Smooth muscle cell (in vitro differentiated cells): ENCODE measurements around the gene VAV3. TPM values are rescaled to one million over a fixed set of nuclear protein-coding genes. Genes with fewer than 3 reads are reported as not detected.

Source experiments
- DNase-seq: peaks from one replicate; lab custom pipeline; 2025; ENCODE audit not compliant: unreplicated experiment; lab: John Stamatoyannopoulos, UW
- H2AFZ ChIP-seq: fragments of 200-600 bp; sonication (generic); 2 replicates; pipeline ENCODE4 v1.6.0; 2016; ENCODE audit warnings: antibody characterized with exemption, low read depth, mild to moderate bottlenecking
- H3F3A ChIP-seq: fragments of 200-600 bp; sonication (generic); 2 replicates; pipeline ENCODE4 v1.6.0; 2017; ENCODE audit warnings: antibody characterized with exemption, low read depth
- H3K27ac ChIP-seq: fragments of 200-600 bp; sonication (generic); 2 replicates; pipeline ENCODE4 v1.5.1; 2016; ENCODE audit warnings: low read depth, mild to moderate bottlenecking
- H3K27me3 ChIP-seq: fragments of 200-600 bp; sonication (generic); 2 replicates; pipeline ENCODE4 v1.6.1; 2016; ENCODE audit warnings: low read depth, mild to moderate bottlenecking
- H3K36me3 ChIP-seq: fragments of 200-600 bp; sonication (generic); 2 replicates; pipeline ENCODE4 v1.5.1; 2016; ENCODE audit warnings: low read depth
- H3K4me1 ChIP-seq: fragments of 200-600 bp; sonication (generic); 2 replicates; pipeline ENCODE4 v1.5.1; 2016; ENCODE audit warnings: low read depth
- H3K4me2 ChIP-seq: fragments of 200-600 bp; sonication (generic); 2 replicates; pipeline ENCODE4 v1.6.0; 2016; ENCODE audit warnings: mild to moderate bottlenecking
- H3K4me3 ChIP-seq: fragments of 200-600 bp; sonication (generic); 2 replicates; pipeline ENCODE4 v1.5.1; 2016; ENCODE audit warnings: mild to moderate bottlenecking
- H3K79me2 ChIP-seq: fragments of 200-600 bp; sonication (generic); 2 replicates; pipeline ENCODE4 v1.6.0; 2016; ENCODE audit warnings: low read depth, mild to moderate bottlenecking
- H3K9ac ChIP-seq: fragments of 200-600 bp; sonication (generic); 2 replicates; pipeline ENCODE4 v1.6.0; 2016; ENCODE audit warnings: low read depth
- H3K9me3 ChIP-seq: fragments of 200-600 bp; sonication (generic); replicated peaks from 2 replicates; pipeline ENCODE4 v1.5.1; 2016; ENCODE audit warnings: low read depth
- H4K20me1 ChIP-seq: fragments of 200-600 bp; sonication (generic); 2 replicates; pipeline ENCODE4 v1.6.0; 2016; ENCODE audit warnings: low read depth
- WGBS: methylation state at CpG from one replicate; pipeline ENCODE4 v1.1.7; 2016; ENCODE audit warnings: low lambda C conversion rate; 5-methylcytosine and 5-hydroxymethylcytosine counted together
- polyA plus RNA-seq: library from polyadenylated mRNA; unstranded; fragments of >200 nt; fragmentation: Nextera tagmentation; extraction: Ambion mirVana; gene quantifications from 2 replicates; pipeline ENCODE4 v1.2.1, GENCODE V29; 2016
- total RNA-seq: library from RNA; depleted of rRNA; stranded (reverse); fragments of >200 nt; gene quantifications from 2 replicates; pipeline ENCODE4 v1.2.3, GENCODE V29; 2014
- TF ChIP-seq, protein P1 (sequence below): fragments of 200-600 bp; sonication (generic); IDR thresholded peaks from 2 replicates; pipeline ENCODE4 v1.5.1; 2017; ENCODE audit warnings: borderline replicate concordance, mild to moderate bottlenecking, antibody characterized with exemption; ENCODE audit not compliant: insufficient read depth, poor library complexity, severe bottlenecking

VAV3 gene
- total and polyA plus RNA-seq, 2 experiments from 2014 or later, result 0.62 to 10.1 TPM

DNA sequence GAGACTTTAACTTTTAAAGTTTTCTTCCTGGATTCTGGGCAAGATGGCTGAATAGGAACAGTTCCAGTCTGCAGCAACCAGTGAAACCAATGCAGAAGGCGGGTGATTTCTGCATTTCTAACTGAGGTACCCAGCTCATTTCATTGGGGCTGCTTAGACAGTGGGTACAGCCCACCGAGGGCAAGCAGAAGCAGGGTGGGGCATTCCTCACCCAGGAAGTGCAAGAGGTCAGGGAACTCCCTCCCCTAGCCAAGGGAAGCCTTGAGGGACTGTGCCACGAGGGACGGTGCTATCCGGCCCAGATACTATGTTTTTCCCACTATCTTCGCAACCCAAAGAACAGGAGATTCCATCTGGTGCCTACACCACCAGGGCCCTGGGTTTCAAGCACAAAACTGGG is 121.0 kb downstream of the VAV3 start:
- Histone ChIP-seq H3K9ac (no peak overlapping the region), H3K4me3 (no peak overlapping the region), H2AFZ (no peak overlapping the region), H3K4me1 (no peaks in the 10 kb centered on the region), H3K4me2 (no peak overlapping the region), H3K79me2 (no peaks in the 10 kb centered on the region), H3K9me3 (no peaks in the 10 kb centered on the region), H4K20me1 (no peaks in the 10 kb centered on the region), H3K27ac (no peak overlapping the region), H3K27me3 (no peaks in the 10 kb centered on the region), H3F3A (no peaks in the 10 kb centered on the region), H3K36me3 (no peaks in the 10 kb centered on the region)
- TF ChIP-seq, protein P1, sequence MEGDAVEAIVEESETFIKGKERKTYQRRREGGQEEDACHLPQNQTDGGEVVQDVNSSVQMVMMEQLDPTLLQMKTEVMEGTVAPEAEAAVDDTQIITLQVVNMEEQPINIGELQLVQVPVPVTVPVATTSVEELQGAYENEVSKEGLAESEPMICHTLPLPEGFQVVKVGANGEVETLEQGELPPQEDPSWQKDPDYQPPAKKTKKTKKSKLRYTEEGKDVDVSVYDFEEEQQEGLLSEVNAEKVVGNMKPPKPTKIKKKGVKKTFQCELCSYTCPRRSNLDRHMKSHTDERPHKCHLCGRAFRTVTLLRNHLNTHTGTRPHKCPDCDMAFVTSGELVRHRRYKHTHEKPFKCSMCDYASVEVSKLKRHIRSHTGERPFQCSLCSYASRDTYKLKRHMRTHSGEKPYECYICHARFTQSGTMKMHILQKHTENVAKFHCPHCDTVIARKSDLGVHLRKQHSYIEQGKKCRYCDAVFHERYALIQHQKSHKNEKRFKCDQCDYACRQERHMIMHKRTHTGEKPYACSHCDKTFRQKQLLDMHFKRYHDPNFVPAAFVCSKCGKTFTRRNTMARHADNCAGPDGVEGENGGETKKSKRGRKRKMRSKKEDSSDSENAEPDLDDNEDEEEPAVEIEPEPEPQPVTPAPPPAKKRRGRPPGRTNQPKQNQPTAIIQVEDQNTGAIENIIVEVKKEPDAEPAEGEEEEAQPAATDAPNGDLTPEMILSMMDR, result no peak
- 85% methylated on average over 6 of the region's 6 CpGs for WGBS
- DNase-seq, result no peak

DNA sequence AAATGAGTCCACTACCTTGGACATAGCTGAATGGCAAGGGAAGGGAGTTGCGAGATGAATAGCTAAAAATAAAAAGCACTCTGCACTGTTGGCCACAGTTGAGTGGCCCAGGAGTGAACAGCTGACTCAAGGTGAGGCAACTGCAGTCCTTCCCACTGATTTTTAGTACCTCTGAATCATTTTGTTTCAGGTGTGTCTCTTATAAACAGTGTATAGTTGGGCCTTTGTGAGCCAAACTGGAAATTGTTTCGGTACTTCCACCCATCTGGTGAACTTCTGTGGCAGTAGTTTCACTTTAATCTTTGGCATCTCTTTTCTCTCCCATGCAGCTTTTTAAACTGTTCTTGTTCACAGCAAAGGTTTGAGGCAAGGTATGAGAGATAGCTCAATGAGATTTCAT is 122.7 kb downstream of the VAV3 start:
- 94% methylated on average over 2 of the region's 2 CpGs for WGBS
- Histone ChIP-seq H3K36me3 (no peaks in the 10 kb centered on the region), H2AFZ (no peak overlapping the region), H3K27me3 (no peaks in the 10 kb centered on the region), H3K27ac (no peak overlapping the region), H3K4me1 (no peaks in the 10 kb centered on the region), H3F3A (no peaks in the 10 kb centered on the region), H3K9ac (no peak overlapping the region), H3K79me2 (no peaks in the 10 kb centered on the region), H3K4me3 (no peak overlapping the region), H3K9me3 (no peaks in the 10 kb centered on the region), H3K4me2 (no peak overlapping the region), H4K20me1 (no peaks in the 10 kb centered on the region)
- TF ChIP-seq, protein P1, result no peak
- DNase-seq, result no peak

- no peak for DNase-seq
- Histone ChIP-seq H3K27me3 (no peaks in the 10 kb centered on the region), H3K4me1 (no peaks in the 10 kb centered on the region), H3K79me2 (no peaks in the 10 kb centered on the region), H3K4me3 (no peak overlapping the region), H3K27ac (no peak overlapping the region), H3F3A (no peaks in the 10 kb centered on the region), H3K36me3 (no peaks in the 10 kb centered on the region), H3K4me2 (no peak overlapping the region), H4K20me1 (no peaks in the 10 kb centered on the region), H2AFZ (no peak overlapping the region), H3K9ac (no peak overlapping the region), H3K9me3 (no peaks in the 10 kb centered on the region)
- TF ChIP-seq, protein P1, result no peak
- WGBS, result 54% methylated on average over 1 of the region's 1 CpG
Observed at GRCh38 chr1:107840725-107841124, 124.3 kb downstream of the VAV3 start.

GRCh38 chr1:107838056-107838455 is 126.9 kb downstream of the VAV3 start:
- H3K9ac ChIP-seq, result no peak overlapping the region
- 100% methylated on average over 4 of the region's 4 CpGs for WGBS
- H3K4me1 ChIP-seq, result no peaks in the 10 kb centered on the region
- no peaks in the 10 kb centered on the region for H3K9me3 ChIP-seq
- H3F3A ChIP-seq, result no peaks in the 10 kb centered on the region
- H3K4me3 ChIP-seq, result no peak overlapping the region
- H3K27ac ChIP-seq, result no peak overlapping the region
- H3K4me2 ChIP-seq, result no peak overlapping the region
- H3K79me2 ChIP-seq, result no peaks in the 10 kb centered on the region
- H4K20me1 ChIP-seq, result no peaks in the 10 kb centered on the region
- no peaks in the 10 kb centered on the region for H3K27me3 ChIP-seq
- DNase-seq, result no peak
- no peak overlapping the region for H2AFZ ChIP-seq
- TF ChIP-seq, protein P1, result no peak
- H3K36me3 ChIP-seq, result no peaks in the 10 kb centered on the region
